ENCODE data around the gene BLVRA. TPM values are rescaled to one million over a fixed set of nuclear protein-coding genes. Genes with fewer than 3 reads are reported as not detected.

BLVRA gene
- total RNA-seq, 1 donor from 2014 or later, result 36.1 TPM

DNA sequence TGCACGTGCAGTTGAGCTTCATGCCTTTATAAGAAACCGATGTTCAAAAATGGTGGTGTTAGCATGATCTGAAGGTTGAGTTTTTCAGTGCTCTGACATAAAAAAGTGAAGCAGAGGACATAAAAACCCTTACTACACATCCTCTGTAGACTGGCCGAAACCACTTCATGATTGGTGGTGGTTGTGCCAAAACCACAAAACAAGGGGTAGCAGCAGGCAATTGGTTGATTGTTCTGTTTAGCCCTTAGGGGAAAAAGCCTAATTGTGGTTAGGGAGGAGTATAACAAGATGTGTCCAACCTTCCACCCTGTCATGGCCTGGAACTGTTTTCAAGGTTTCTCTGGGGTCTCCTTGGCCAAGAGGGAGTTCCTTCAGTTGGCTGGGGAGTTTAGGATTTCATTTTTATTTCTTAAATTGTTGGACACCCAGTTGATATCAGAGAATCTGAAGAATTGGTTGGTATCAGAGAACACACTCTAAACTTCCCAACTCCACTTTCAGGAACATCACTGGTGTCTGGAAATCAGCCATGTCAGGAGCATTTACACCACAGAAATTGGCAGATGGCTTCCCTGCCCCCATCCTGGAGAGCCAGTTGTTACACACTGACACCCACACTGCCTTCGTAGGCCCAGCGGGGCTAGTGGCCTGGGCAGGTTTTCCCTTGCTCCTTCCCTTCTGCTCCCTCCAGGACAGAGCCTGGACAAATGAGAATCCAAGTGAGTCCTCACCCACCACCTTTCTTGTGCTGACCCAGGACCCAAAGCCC, 92.1 kb downstream of the BLVRA start:
- TF ChIP-seq, protein P1, sequence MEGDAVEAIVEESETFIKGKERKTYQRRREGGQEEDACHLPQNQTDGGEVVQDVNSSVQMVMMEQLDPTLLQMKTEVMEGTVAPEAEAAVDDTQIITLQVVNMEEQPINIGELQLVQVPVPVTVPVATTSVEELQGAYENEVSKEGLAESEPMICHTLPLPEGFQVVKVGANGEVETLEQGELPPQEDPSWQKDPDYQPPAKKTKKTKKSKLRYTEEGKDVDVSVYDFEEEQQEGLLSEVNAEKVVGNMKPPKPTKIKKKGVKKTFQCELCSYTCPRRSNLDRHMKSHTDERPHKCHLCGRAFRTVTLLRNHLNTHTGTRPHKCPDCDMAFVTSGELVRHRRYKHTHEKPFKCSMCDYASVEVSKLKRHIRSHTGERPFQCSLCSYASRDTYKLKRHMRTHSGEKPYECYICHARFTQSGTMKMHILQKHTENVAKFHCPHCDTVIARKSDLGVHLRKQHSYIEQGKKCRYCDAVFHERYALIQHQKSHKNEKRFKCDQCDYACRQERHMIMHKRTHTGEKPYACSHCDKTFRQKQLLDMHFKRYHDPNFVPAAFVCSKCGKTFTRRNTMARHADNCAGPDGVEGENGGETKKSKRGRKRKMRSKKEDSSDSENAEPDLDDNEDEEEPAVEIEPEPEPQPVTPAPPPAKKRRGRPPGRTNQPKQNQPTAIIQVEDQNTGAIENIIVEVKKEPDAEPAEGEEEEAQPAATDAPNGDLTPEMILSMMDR (IDR thresholded peaks at IDR 0.05), result no peak

DNA sequence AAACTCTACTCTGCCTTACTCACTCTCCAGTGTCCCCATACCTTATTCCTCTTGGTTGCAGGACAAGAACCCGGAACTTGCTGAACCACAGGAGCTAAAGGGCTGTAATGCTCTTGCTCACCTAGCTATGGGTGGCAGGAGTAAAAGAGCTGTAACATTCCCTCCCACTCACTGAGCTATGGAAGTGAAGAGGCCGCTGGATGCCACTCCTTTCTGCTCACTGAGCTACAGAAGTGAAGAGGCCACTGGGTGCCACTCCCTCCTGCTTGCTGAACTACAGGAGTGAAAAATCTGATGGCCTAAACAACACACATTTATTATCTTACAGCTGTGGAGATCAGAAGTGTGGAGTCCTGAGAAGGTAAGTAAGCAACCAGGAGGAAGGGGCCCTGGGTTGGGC, 93.3 kb downstream of the BLVRA start:
- no peaks in the 10 kb centered on the region for H3K36me3 ChIP-seq
- no peaks in the 10 kb centered on the region for H3K9me3 ChIP-seq
- H3K27ac ChIP-seq, result no peak overlapping the region
- TF ChIP-seq, protein P1 (IDR thresholded peaks at IDR 0.05), result no peak
- intact Hi-C loops (cut with DNase I), result no loop called here
- no peaks in the 10 kb centered on the region for H3K27me3 ChIP-seq
- no peak overlapping the region for H3K4me3 ChIP-seq
- no peaks in the 10 kb centered on the region for H3K4me1 ChIP-seq
- DNase-seq (ENCODE audit: low spot score in 2 of 2), result no peak

More for the DNA sequence above, 92.1 kb downstream of the BLVRA start:
- H3K27me3 ChIP-seq, result no peaks in the 10 kb centered on the region
- no peaks in the 10 kb centered on the region for H3K36me3 ChIP-seq
- DNase-seq (ENCODE audit: low spot score in 2 of 2), result no peak
- H3K4me3 ChIP-seq, result no peak overlapping the region
- no peaks in the 10 kb centered on the region for H3K4me1 ChIP-seq
- intact Hi-C loops (cut with DNase I), result no loop called here
- H3K27ac ChIP-seq, result no peak overlapping the region
- H3K9me3 ChIP-seq, result no peaks in the 10 kb centered on the region

DNA sequence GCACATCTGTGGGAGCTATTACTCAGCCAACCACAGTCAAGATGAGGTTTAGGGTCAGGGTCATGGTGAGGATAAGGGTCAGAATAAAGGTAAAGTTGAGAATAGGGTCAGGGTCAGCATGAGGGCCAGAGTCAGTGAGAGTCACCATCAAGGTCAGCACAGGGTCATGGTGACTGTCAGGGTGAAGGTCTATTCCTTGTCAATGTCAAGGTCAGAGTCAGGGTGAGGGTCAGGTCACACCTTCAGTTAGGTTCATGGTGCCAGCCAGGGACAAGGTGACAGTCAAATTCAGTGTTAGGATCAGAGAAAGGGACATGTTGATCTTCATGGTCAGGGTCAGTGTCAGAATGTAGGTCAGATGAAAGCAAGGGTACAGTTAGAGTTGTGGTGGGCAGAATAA, 96.7 kb downstream of the BLVRA start:
- Histone ChIP-seq H3K27ac (no peak overlapping the region), H3K36me3 (no peaks in the 10 kb centered on the region), H3K4me1 (no peaks in the 10 kb centered on the region), H3K27me3 (no peaks in the 10 kb centered on the region), H3K9me3 (no peaks in the 10 kb centered on the region), H3K4me3 (no peak overlapping the region)
- intact Hi-C loops (cut with DNase I), result no loop called here
- TF ChIP-seq, protein P1 (IDR thresholded peaks at IDR 0.05), result no peak
- no peak for DNase-seq (ENCODE audit: low spot score in 2 of 2)

DNA sequence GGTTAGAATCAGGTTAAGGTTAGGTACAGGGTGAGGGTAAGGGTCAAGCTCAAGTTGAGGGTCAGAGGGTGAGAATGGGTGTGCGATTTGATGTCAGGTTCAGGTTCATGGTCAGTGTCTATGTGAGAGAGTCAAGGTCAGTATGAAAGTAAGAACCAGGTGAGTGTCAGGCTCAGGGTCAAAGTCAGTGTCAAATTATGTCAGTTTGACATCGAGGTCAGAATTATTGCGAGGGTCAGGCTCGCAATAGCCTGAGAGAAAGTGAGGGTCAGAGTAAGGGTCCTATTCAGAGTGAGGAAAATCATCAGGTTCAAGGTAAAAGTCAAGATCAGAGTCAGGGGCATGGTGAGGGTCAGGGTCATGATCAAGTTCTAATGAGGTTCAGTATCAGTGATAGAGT, 97.8 kb downstream of the BLVRA start:
- Histone ChIP-seq H3K4me3 (no peak overlapping the region), H3K9me3 (no peaks in the 10 kb centered on the region), H3K4me1 (no peaks in the 10 kb centered on the region), H3K27me3 (no peaks in the 10 kb centered on the region), H3K36me3 (no peaks in the 10 kb centered on the region), H3K27ac (no peak overlapping the region)
- no peak for DNase-seq (ENCODE audit: low spot score in 2 of 2)
- intact Hi-C loops (cut with DNase I), result no loop called here
- TF ChIP-seq, protein P1 (IDR thresholded peaks at IDR 0.05), result no peak

Other genes starting within 250 kb of the BLVRA start
- 9.6 TPM for gene STK17A, start 175.6 kb upstream of the BLVRA start, total RNA-seq
- 16.3 TPM for gene COA1, start 29.2 kb upstream of the BLVRA start, total RNA-seq
- gene MRPS24, start 110.8 kb downstream of the BLVRA start, total RNA-seq, result 145 TPM
- gene URGCP, start 147.9 kb downstream of the BLVRA start, total RNA-seq, result 29.2 TPM
- gene UBE2D4, start 167.8 kb downstream of the BLVRA start, total RNA-seq, result 13.1 TPM
- gene SPDYE1, start 239.2 kb downstream of the BLVRA start, total RNA-seq, result not detected